Panc1 (cell line): ENCODE results near the gene NCL.

ENCODE experiments used
- POLR2AphosphoS5 ChIP-seq: IDR thresholded peaks from 2 replicates; pipeline ENCODE4 v1.6.1; 2012; ENCODE audit warnings: mild to moderate bottlenecking, low read depth, low read length, moderate library complexity
- SIN3A ChIP-seq: IDR thresholded peaks from 2 replicates; pipeline ENCODE4 v1.6.1; 2012; ENCODE audit warnings: low read depth, mild to moderate bottlenecking, low read length, moderate library complexity, borderline replicate concordance; ENCODE audit not compliant: insufficient read depth
- TCF7L2 ChIP-seq: IDR thresholded peaks from 2 replicates; pipeline ENCODE4 v1.6.1; 2011; ENCODE audit warnings: mild to moderate bottlenecking, low read depth, low read length, inconsistent platforms
- TF ChIP-seq, protein P1 (sequence below): fragments of 450-650 bp; IDR thresholded peaks from 2 replicates; pipeline ENCODE4 v1.5.1; 2017; ENCODE audit warnings: mild to moderate bottlenecking
- TF ChIP-seq, protein P2 (sequence below), 2 experiments: IDR thresholded peaks; 2 replicates each; pipeline ENCODE4 v1.6.1; 2011 to 2012; ENCODE audit warnings: low read depth in 2 of 2, control low read depth in 1 of 2, low read length in 1 of 2, mild to moderate bottlenecking in 1 of 2, moderate library complexity in 1 of 2; ENCODE audit not compliant: insufficient read depth in 1 of 2

DNA sequence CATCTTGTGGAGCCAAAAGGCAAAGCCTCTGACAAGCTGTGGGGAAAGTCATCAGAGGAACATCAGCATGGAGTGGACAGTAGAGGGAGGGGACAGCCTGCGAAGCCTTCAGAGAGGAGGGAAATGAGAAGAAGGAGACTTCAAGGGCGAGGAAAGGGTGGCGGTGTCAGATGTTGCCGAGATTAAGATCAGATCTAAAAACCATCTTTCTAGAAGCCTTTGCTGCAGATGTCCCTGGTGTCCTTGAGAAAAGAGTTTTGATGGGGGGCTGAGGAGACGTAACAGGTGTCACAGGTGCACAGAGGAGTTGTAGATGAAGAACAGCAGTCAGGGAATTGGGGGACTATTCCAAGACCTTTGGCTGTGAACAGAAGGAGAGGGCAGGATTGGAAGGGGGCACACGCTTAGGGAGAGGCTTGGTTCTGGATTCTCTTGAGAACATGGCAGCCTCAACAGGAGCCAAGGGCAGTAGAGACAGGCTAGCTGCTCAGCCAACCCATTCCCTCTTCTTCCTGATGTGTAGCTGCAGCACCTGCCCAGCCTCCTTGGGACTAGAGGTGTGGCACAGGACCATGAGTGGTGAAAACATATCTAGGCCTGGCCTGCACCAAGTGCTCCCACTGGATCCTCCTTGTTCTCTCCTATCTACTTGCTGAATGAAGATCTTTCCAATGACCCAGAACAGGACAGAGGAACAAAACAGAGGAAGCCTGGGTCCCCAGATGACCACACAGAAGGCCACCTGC is 22.7 kb upstream of the NCL start:
- TF ChIP-seq, protein P1, sequence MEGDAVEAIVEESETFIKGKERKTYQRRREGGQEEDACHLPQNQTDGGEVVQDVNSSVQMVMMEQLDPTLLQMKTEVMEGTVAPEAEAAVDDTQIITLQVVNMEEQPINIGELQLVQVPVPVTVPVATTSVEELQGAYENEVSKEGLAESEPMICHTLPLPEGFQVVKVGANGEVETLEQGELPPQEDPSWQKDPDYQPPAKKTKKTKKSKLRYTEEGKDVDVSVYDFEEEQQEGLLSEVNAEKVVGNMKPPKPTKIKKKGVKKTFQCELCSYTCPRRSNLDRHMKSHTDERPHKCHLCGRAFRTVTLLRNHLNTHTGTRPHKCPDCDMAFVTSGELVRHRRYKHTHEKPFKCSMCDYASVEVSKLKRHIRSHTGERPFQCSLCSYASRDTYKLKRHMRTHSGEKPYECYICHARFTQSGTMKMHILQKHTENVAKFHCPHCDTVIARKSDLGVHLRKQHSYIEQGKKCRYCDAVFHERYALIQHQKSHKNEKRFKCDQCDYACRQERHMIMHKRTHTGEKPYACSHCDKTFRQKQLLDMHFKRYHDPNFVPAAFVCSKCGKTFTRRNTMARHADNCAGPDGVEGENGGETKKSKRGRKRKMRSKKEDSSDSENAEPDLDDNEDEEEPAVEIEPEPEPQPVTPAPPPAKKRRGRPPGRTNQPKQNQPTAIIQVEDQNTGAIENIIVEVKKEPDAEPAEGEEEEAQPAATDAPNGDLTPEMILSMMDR, result no peak
- TF ChIP-seq, protein P2, sequence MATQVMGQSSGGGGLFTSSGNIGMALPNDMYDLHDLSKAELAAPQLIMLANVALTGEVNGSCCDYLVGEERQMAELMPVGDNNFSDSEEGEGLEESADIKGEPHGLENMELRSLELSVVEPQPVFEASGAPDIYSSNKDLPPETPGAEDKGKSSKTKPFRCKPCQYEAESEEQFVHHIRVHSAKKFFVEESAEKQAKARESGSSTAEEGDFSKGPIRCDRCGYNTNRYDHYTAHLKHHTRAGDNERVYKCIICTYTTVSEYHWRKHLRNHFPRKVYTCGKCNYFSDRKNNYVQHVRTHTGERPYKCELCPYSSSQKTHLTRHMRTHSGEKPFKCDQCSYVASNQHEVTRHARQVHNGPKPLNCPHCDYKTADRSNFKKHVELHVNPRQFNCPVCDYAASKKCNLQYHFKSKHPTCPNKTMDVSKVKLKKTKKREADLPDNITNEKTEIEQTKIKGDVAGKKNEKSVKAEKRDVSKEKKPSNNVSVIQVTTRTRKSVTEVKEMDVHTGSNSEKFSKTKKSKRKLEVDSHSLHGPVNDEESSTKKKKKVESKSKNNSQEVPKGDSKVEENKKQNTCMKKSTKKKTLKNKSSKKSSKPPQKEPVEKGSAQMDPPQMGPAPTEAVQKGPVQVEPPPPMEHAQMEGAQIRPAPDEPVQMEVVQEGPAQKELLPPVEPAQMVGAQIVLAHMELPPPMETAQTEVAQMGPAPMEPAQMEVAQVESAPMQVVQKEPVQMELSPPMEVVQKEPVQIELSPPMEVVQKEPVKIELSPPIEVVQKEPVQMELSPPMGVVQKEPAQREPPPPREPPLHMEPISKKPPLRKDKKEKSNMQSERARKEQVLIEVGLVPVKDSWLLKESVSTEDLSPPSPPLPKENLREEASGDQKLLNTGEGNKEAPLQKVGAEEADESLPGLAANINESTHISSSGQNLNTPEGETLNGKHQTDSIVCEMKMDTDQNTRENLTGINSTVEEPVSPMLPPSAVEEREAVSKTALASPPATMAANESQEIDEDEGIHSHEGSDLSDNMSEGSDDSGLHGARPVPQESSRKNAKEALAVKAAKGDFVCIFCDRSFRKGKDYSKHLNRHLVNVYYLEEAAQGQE (IDR thresholded peaks at IDR 0.05; ENCODE audit: insufficient read depth in 1 of 2, low read depth in 2 of 2, low read length in 1 of 2), result no peak
- TF ChIP-seq POLR2AphosphoS5 (no peak), TCF7L2 (no peak), SIN3A (no peak)
